Non-pigmented ciliary epithelial cell (primary cell): ENCODE measurements around the gene ABCC8.

Source experiments
- DNase-seq: peaks from one replicate; pipeline ENCODE4 v3.0.0-alpha.2; 2010; ENCODE audit warnings: low read depth

The ABCC8 gene

DNA sequence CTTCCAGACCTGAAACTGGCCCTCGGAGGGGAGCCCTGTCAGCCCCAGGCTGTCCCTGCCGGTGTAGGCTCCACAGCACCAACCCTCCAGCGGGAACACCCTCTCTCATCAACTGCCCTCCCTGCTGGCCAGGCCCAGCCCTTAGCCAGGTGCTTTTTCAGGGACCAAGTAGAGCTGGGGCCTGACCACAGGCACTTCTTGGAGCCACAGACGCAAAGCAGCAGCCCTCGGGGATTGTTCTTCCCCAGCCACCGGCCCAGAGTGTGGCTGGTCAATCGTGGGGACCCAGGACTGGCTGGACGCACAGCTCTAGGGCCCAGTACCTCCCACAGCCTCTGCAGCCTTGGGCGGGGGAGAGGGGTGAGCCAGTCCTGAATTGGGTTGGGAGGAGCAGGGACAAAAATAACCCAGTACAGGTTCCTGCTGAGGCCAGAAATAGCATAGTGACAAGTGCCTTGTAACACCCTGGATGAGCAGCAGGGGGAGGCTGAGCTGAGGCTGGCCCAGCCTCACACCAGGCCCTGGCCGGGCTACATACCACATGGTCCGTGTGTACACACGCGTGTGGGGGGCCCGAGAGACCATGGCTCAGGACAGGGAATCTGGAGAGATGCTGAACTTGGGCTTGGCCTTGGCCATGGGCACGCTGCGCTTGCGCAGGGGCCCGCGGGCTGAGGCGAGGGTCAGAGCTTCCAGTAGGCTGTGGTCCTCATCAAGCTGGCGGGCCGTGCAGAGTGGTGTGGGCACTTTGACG is 90.1 kb downstream of the ABCC8 start:
- DNase-seq, result no peak

DNA sequence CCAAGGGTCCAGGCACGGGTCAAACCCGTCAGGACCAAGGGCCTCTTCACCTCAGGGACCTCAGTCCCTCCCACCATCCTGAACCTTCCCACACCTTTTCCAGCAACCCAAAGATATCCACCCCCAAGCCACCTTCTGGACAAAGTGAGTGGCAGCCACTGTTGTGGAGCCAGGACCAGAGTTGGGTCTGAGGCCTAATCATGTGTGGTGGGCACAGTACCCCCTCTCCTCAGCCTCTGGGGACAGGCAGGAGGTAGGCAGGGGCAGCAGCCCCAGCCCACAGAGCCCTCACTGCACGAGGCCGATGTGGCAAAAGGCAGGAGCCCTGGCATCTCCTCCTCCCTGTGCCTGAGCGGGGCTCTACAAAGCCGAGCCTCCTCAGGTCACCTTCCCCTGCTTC is 90.7 kb downstream of the ABCC8 start:
- DNase-seq, result no peak

DNA sequence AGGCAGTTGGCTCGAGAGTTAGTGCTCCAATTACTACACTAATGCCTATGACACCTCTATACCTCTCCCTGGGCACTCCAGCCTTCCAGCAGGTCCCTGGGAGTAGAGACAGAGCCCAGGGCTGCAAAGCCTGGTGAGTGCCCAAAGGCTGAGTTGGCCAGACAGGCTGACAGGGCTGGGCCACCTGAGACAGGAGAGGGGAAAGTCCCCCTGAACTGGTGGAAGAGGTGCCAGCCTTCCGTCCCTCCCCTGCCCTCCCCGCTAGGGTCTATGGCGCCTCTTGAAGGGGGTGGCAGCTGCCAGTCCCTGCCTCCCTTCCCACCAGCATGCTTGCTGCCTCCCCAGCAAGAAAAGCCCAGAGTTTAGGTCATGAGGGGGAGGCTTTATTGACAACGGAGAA is 91.2 kb downstream of the ABCC8 start:
- no peak for DNase-seq

DNA sequence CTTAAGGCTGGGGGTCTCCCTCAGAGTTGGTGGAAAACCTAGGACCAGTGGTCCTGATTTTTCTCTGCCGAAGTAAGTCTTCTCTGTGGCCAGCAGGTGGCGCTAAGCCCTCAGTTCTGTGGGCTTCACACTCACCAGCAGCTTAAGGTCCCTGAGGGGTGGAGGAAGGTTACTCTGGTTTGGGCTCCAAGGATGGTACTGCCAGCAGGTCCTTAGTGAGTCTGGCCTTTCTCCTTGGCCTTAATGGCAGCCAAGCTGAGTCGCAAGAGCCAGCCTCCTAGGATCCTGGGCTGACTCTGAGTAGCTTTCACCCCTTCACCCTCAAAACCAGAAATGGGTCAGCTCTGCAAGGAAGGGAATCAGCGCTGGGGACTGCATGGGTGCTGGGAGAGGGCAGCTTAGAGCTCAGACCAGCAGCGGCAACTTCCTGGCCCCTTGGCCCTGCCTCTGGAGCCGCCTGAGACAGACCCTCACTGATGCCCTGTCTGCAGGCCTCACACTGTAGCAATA is 92.6 kb downstream of the ABCC8 start:
- peak; percentile 32 for DNase-seq

DNA sequence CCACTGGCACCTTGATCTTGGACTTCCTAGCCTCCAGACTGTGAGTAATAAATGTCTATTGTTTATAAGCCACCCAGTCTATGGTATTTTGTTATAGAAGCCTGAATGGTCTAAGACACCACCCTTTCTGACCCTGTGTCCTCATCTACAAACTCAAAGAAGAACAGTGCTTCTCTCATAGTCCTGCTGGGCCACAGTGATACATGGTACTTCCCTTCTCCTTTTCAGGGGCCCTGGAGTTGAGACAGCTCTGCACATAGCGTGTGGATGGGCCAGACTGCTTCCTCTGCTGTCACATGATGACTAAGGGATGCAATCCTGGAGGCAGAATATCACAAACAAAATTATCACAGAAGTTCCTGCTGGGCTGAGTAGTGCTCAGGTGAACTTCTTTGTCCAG is 93.2 kb downstream of the ABCC8 start:
- no peak for DNase-seq

DNA sequence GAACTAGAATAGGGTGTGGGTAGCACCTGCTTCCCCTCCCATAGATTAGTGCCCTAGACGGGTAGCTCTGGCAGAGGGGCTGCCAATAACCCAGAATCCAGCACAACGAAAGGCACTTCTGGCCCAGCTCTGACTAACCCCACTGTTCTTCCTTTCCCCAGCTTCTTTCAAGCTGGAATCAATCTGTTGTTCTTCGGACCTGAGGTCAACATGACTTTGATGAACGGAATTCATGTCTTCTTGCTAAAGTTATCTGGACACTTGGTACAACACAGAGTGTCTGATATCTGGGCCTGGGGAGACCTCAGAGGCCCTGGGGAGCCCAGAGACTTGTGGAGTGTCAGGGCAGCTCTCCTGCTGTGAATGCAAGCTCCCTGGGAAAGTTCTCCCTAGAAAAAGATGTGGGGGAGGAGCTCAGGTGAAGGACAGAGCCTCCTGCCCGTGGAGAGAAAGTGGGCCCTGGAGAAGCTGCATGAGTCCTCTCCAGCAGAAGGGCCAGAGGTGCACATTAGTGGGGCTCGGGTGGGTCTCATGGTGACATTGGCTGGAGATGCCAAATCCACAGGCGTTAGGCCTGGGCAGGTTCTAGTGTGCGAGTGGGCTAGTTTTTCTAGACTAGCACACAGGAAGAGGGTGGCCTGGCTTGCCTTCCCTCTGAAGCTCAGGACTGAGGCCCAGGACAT is 94.5 kb downstream of the ABCC8 start:
- DNase-seq, result no peak

DNA sequence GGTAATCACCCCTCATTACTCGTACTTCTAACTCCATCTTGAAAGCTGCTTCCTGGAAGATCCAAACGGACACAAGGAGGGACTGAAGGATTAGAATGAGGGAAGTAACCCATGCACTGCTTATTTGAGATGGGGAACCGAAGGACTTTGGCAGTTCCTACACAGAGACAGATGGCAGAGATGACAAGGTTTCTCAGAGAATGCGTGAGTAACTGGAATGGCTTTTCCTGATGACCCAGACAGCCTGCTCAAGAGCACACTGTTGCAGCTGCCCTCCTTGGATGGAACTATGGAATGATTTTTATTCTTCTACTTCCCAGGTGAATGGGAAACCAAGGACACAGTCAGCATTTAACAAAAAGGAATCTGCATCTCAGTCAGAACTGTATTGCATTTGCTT is 95.5 kb downstream of the ABCC8 start:
- no peak for DNase-seq

DNA sequence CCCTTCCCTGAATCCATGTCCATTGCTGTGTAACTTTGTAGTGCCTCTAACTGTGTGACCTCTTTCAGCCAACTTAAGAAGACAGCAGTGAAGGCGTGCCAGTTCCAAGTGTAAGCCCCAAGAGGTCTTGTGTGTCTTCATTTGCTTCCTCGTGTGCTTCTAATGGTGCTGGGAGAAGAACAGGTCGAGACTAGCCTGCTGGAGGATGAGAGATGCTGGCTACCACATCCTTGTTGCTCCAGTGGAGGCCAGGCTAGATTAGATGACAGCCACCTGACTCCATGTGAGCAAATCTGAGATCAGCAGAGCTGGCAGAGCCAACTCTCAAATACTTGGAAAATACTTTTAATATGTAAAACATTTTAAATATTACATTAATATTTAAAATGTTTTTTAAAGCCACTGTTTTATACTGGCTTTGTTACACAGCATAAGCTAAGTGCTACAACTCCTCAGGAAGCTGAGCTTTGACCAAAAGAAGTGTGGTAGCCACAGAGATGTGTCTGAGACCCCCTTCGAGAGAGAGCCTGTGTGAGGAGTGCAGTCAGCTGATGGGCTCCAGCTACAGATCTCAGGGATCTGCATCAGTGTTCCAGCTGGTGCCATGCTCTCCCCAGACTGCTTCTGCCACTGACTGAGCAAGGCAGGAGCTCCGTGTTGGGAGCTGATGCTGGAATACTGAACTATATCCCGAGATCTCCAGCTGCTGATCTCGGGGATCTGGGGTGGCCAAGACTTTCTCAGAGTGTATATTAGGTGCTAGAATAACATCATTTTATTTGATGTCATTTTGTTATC is 97.1 kb downstream of the ABCC8 start:
- no peak for DNase-seq

DNA sequence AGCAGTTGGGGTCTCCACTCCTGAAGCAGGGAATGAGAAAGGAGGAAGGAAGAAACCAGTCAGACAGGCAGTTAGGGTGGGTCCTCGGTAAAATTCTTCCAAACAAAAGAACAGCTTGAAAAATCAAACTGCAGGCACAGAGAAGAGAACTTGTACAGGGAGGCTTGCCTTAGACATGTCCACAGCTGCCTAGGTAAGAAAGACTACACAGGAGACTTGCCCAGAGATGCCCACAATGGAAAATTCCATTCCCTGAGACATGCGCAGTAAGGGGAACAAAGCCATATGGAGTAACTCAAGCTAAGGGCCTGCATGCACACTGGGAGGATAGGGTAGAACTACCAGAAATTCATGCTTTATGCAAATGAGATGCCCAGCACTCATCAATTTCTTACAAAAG is 98.0 kb downstream of the ABCC8 start:
- no peak for DNase-seq

DNA sequence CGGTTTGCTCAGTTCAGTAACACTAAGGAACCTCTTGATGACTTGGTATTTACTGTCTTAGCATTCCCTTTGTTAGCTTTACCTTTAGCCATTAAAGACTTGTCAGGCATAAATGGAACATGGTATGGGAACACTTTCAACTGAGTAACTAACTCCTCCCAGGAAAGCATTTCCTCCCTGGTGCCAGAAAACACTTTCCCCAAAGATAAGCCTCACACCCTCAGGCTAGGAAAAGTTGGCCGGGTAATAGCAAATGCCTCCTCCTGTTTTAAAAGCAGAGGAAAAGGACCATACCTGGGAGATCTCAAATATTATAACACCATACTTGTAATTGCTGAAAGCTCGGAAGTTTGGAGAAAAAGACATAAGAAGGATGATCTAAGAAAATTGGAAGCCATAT is 100.2 kb downstream of the ABCC8 start:
- no peak for DNase-seq

DNA sequence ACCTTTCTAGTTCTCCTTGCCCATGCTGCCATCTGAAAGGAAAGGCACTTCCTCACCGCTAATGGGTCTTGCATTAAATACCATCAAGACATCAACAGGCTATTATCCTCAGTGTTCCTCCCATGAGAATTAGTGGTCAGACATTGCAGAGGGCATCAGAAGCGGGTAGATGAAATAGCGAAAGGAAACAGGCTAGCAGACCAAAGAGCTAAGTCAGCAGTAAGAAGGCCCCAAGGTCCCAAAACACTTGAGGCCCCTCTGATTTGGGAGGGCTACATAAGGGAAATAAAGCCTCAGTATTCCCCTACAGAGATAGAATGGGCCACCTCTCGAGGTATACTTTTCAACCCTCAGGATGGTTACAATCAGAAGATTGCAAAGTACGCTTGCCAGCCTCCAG is 101.1 kb downstream of the ABCC8 start:
- no peak for DNase-seq

DNA sequence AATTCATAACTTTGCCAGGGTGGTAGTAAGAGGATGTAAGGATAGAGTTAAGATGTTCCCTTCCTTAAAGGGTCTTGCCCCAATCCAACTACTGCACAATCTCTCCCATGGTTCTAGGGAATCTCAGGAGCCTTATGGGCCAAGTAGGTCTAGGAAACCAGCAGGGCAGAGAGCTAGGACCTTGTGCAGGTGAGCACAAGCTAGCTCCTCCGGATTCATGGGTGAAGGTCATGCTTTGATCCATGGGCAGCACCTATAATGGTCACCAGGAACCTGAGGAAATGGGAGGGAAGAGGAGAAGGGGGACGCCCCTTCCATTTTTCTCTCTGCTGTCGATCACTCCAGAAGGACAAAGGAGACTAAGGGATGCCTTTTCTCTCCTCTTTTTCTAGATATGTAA is 105.0 kb downstream of the ABCC8 start:
- no peak for DNase-seq

DNA sequence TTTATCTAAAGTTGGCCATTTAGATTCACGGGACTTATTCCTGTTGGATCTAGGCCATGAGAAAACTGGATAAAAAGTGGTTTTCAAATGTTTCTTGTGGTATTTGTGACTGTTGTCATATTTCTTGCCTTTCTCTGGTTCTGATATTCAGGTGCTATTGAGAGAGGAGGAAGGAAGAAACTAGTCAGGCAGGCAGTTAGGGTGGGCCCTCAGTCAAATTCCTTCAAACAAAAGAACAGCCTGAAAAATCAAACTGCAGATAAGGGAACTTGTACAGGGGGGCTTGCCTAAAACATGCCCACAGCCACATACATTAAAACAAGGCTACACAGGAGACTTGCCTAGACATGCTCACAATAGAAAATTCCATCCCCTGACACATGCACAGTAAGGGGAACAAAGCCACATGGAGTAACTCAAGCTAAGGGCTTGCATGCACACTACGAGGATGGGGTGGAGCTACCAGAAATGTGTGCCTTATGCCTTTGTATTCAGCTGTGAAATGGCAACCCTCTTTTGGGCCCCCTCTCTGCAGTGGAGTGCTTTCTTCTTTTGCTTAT is 106.9 kb downstream of the ABCC8 start:
- DNase-seq, result no peak

DNA sequence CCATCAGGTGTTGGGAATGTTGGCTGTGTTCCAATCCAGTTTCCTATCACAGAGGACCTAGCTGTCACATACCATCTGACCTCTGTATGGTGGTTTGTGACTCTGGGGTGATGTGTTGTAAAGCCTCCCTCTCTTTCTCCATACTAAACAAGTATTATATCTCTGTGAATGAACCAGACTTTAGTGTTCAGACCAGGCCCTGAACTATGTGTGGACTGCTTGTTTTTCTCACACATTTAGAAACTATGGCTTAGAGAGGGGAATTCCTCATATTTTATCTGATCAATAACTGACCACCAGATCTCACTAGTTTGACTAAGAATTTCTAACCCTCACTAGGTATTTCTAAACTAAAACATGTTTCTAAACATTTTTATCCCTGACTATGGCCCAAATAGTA is 107.6 kb downstream of the ABCC8 start:
- no peak for DNase-seq

DNA sequence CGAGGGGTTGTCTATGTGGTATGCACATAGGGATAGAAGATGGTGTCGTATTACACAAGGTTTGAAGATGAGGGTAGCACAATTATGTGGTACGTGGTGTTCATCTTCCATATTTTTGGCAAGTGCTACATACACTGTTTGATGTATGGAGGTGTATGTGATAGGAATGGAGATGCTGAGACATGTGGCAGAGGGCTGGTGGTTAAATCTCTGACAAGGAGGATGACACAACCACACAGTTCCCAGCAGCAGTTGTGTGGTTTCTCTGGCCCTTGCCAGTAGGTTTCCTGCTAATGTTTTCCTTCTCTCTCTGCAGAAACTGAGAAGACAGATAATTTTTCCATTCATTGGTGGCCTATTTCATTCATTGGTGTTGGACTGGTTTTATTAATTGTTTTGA is 108.1 kb downstream of the ABCC8 start:
- DNase-seq, result no peak

DNA sequence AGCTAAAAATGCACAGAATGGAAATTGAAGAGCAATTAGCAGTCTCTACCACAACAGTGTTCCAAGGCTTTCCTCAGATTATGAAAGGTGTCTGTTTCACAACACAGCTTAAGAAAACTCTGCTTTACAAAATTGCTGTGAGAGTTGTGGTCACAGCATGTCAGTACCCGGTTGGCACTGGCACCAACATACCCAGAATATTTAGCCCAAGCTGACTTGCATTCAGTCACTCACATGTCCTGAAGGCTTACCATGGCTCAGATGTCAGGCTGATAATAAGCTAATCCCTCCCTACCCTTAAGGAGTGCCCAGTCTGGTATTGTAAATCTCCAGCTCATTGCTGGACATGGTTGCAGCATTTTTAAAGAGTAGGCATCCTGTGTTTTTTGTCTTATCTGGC is 110.2 kb downstream of the ABCC8 start:
- DNase-seq, result no peak

DNA sequence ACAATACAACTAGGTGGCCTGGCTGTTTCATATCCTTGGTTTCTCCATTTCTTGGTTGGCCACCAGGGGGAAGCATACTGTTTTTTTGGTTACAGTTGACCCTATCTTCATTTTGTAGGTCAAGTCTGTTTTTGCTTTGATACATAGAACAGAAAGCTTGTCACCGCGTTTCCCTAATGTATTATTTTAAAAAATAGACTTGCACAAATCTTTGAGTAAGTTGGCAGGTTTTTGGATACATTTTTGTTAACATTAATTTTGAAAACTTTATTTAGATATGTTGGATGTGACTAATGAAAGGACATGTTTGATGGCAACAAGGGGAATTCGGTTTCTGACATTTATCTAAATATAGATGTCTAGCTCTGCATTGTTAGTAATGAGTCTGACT is 122.0 kb downstream of the ABCC8 start:
- no peak for DNase-seq

DNA sequence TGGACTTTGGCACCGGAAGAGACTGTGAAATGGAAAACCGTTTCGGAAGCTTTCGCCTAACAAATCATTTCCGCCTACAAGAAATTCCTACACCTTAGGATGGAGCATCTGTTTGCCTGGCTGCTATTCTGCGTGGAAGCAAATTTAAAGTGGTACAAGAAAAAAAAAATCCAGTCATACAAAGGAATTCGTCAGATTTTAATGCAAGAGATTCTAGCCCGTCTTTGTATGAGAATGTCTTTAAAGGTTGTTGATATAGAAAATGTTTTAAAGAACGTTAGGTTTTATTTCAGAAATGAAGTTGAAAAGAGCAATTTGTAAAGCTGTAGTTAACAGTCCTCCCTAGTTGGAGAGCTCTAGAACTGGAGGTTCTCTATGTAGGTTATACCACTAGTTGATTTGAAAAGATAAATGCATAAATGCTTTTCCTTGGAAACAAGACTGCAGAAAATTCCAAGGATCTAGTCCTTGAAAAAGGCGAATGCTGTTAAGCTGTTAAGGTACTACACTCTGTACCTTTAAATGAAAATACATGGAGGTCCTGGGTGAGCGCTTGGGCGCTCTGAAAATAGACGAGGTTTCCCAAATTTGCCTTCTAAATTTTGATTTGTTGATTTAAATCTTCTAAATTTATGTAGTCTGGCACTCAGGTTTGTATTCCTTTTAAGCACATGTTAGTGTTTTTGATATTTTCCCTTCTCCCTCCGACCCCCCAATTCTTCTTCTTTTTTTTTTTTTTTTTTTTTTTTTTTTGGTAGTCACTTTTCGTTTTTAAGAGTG is 122.6 kb downstream of the ABCC8 start:
- DNase-seq, result no peak

DNA sequence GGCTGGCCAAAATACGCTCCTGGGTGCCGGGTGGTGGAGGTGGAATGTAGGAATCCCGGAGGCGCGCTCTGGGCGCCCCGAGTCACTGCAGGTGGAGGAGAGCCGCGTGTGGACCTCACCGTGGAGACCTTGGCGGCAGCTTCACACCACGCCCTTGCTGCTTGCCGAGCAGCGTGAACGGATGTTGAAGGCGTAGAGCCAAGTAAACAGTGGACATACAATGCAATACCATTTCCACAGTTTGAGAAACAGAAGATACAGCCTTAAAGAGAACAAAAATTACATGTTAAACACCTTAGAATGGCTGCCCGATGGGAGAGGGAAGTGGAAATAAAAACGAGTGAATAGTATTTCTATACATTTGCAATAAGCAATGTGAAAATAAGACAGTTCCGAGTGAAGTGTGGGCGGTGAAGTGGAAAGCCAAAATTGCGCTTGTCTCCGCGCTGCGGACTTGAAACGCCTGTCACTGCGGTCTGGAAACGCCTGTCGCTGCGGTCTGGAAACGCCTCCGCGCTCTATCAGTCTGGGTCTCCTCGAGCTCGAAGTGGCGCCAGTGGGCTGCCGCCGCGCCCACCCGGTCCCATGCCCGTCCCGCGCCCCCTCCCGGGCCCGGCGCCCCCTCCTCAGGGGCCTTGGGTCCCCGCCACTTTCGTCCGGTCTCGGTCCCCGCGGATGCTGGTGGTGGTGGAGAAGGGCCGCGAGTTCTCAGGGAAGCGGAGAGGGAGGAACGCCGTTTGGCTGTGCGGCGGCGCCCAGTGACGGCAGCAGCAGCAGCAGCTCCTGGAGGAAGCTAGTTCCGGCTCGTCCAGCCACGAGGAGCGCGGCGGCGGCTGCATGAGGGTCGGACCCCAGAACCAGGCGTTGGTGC is 123.5 kb downstream of the ABCC8 start:
- DNase-seq, result no peak

DNA sequence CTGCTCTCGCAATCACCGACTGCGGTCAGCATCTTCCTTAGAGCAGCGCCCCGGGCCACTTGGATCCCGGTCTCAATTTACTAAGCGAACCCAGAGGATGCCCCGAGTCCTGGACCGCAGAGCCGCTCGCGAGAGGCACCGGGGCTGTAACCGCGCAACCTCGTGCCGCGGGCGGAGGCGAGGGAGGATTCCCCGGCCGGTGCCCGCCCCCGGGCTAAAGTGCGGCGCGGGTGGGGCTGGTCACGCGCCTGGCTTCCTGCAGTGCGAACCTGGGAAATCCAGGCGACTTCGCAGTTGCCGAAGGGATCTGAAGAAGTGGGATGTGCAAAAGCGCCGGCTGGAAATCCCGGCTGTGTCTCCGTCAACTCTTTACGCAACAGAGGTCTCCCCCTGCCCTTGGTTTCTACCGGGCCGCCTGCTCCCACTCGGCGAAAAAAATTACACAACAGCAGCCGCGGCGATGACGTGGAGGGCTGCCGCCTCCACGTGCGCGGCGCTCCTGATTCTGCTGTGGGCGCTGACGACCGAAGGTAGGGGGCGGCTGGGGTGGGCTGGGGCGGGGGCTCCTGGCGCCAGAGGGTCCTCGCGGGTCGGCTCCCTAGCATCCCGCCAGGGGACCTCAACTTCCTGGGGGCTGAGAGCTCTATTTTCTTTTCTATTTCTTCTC is 125.0 kb downstream of the ABCC8 start, which contains the start of gene NCR3LG1:
NCR3LG1 (plus strand) TSS at position 291 of the 667 bp plus-strand sequence; CDS start at position 461, 170 bp downstream.
- DNase-seq, result no peak
